Ammon's horn (tissue), 1 donor: Measurements from ENCODE around the gene BRAT1.
"Not testable (repeated sequence)": the region's sequence is repeated elsewhere in the genome, so short reads cannot be mapped to it uniquely, and the experiment has no call there.

Source experiments
- DNase-seq: peaks from one replicate; pipeline ENCODE4 v3.0.0-alpha.2; 2016; ENCODE audit warnings: low spot score

BRAT1 gene

DNA sequence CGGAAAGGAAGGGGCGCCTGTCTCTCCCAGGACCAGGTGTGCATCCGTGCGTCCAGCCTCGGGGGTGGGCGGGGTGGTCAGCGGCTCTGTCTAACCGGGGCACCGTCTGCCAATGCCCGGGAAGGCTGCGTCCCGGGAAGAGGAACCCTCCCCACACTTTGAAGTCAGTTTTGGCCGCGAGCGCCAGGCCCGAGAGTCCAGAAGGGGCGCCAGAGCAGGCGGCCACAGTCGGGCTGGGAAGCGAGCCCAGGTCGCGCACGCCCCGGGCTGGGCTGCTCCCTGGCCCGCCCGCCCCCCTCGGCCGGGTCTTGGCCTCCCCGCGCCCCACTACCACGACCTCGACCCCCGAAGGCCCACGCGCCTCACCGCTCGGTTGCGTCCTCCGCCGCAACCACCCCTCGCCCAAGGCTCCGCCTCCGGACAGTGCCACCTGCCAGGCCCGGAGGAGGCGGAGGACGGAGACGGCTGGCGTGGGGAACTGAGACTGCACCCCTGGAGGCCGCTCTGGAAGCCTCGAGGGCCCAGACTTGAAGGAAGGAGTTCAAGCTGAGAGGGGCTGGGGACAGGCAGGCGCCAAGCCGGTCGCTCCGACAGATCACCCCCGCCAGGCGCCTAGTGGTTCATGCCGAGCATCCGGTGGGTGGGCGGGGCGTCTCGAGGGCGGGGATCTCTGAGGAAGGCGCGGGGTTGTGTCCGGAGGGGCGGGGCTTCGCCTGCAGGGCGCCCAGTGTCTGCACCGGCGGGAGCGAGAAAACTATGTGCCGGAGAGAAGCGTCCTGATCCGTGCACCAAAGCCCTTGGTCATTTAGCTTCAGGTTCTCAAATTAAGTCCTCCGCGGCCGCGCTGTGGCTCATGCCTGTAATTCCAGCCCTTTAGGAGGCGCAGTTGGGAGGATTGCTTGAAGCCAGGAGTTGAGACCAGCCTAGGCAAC, at the start of gene BRAT1:
Gene BRAT1 (minus strand): TSS at position 404 of the 932 bp plus-strand sequence. CDS start 1,093 bp downstream, outside the sequence.
- peak; percentile 93 for DNase-seq

DNA sequence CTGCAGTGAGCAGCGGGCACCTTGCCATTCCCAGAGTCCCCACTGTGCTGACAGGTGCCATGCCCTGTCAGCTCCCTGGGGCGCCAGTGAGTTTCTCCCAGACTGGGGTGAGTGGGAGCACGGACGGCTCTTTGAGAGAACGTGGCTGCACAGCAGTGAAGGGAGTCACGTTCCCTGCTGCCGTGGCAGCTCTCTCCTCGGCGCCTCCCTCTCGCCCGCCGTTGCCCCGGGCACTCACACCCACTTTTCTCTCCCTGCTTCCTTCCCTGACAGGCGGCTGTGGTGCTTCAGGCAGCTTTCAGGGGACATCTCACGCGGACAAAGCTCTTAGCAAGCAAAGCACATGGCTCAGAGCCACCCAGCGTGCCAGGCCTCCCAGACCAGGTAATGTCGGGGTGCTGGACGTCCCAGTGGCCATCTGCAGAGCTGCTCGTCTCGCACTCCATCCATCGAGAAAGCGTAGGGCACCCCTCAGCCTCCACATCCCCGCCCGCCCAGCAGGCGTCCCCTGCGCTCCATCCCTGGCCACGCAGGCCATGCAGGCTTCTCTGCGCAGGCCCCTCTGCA, 49.4 kb upstream of the BRAT1 start:
- no peak for DNase-seq

DNA sequence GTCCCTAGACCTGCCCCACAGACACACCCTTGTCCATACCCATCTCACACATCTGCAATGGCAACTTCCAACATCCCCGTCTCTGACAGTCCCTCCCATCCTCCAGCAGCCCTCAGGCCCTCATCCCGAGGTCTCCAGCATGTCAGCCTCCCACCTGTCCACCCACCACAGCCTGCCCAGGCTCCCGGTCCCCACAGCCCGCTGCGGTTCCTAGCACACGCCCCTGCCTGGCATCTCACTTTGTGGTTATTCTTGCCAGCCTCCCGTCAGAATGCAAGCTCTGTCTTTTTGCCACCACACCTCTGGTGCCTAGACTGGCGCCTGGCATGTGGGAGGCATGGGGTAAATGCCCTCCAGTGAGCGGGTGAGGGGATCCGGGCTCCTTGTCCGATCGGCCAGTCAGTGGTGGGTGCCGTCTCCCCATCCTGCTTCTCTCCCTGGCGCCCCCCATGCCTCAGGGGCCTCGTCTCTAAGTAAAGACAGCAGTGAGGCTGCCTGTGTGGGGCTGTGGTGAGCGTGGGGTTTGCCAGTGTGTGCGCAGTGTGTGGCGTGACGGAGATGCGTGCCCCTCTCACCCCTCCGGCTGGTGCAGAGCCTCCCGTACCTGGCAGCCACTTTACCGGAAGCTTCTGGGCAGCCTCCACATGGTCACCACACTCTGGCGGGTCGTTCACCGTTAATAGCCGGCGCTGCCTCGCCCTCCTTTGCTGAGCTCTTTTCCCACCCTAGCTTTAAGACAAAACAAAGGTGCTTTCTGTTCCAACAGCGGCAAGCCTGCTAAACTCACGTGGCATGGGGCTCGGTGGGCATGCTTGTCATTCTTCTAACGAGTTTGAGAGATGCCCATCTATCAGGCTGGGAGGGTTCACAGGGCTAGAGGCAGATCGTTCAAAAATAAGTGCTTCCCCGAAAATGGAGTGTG, 48.0 kb upstream of the BRAT1 start:
- DNase-seq = no peak

DNA sequence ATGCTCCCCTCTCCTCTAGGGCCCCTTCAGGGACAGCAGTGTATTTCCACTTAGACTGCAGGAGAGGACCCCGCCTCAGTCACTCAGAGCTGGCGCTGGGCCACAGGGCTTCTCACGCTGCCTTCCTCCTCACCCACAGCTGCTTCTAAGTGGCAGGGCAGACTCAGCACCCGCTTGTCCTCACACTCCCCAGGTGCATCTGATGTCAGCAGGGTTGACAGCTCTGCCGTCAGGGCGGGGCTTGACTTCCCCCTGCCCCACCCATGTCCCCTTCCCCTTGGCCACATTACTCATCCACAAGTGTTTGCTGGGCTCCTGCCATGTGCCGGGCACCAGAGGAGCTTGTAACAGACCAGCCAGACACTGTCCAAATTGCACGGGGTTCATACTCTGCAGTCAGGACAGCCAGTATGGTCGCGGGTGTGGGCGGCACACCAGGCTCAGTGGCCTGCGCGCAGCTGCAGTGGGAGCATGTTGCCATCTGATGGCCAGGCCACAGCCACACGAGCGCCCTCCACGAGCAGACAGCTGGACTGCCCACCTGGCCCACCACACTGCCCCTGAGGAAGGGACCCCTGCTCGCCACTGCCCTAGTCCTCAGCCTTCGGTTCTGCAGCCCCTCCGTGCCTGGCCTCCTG, 47.2 kb upstream of the BRAT1 start:
- DNase-seq = no peak

DNA sequence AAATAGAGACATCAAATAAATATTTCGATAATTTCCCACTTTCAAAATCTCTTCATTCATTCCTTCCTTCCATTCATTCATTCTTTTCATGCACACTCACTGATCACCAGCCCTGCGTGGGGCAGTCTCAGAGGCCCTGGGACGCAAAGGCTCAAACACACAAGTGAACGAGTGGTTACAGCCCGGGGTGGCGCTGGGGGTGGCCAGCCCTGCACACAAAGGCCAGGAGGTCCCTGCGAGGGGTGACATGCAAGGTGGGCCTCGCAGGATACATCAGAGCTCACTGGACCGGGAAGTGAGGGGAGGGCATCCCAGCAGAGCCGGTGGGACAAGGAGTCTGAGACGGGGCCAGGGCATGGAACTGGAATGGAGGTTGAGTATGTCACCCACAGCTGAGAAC, 46.6 kb upstream of the BRAT1 start:
- DNase-seq = no peak

DNA sequence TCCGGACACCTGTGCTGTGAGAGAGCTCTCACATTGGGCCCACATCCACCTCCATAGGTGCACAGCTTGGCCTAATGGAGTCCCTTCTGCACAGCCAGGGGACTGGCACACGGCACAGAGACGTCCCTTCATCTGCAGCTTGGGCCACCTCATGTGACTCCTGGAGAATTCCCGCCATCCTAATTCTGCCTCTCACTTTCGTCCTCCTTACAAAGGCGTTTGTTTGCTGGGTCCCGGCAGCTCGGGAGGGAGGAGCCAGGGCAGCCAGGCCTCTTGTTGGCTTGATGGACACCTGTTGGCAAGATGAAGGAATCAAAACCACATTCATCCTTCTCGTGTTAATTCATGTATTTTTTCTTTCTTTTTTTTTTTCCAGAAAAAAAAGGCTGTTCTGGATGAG, 45.7 kb upstream of the BRAT1 start:
- DNase-seq = no peak

DNA sequence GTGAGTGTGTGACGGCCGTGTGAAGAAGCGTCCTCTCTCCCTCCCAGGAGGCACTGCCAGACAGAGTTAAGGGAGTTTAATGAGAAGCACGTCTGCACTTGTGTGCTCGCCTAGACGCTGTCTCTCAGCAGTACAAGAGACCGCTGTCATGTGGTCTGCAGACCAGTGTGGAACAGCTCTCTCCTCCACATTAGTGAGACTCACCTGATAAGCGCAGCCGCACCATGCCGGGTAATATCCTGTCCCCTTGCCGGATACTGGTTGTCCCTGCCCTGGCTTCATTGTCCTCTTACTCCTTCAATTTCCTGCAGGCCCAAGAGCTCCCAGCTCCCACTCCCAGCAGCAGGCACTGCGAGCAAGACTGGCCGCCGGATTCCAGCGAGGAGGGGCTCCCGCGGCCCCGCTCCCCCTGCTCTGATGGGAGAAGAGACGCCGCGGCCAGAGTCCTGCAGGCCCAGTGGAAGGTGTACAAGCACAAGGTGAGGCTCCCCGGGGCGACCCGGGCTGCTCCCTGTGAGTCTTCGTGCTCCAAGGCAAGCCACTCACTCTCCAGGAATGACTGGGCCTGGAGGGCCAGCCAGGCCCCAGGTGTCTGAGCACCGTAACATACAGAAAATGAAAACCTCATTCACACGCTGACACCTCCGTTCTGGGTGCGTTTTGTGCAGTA, 43.0 kb upstream of the BRAT1 start:
- DNase-seq = no peak

DNA sequence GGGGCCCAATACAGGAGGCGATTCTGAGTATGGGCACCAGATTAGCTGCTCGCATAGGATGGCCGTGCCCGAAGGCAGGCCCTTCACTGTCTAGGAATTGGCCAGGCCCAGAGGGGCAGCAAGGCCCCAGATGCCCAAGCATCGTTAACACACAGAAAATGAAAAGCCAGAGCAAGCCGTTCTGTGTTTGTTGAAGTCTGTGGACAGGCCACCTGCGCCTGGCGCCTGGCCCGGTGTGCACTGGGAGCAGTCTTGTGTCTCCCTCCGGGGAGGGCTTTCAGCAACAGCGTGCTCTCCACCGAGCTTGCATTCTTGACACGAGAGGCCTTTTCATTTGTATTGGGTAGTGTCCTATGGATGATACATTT, 41.9 kb upstream of the BRAT1 start:
- no peak for DNase-seq

DNA sequence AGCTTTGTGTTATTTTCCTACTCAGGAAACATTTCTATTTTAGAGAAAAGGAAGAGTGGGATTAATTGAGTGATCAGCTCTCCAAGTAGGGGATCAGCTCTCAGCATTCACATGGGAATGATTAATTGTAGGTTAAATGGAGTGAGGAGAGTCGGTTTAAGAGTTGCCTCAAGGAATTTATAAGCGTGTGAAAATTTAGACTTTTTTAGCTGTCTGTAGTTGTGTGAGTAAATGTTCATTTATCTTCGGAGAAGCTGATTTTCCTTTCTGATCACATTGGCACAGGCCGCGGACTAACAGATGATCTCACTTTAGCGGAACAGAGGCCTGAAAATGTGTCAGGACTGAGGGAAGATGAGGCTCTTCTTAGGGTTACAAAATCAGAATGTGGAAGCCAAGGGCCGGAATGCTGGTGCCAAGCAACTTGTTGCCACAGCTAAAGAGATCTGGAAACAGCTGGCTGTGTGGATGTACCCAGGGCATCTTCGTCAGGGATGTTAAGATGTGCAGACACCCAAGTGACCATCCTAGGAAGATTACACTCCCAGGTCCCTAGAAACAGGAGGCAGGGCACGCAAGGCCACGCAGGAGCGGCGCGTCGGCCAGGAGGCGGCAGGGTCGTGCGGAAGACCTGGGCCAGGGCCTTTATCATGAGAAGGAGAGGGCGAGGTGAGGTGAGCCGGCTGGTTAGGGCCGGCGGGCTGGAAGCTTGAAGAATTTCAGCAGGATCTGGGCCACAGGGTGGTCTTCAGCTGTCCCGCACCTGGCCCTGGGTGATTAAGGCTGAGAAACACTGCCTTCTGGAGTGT, 41.3 kb upstream of the BRAT1 start:
- no peak for DNase-seq

DNA sequence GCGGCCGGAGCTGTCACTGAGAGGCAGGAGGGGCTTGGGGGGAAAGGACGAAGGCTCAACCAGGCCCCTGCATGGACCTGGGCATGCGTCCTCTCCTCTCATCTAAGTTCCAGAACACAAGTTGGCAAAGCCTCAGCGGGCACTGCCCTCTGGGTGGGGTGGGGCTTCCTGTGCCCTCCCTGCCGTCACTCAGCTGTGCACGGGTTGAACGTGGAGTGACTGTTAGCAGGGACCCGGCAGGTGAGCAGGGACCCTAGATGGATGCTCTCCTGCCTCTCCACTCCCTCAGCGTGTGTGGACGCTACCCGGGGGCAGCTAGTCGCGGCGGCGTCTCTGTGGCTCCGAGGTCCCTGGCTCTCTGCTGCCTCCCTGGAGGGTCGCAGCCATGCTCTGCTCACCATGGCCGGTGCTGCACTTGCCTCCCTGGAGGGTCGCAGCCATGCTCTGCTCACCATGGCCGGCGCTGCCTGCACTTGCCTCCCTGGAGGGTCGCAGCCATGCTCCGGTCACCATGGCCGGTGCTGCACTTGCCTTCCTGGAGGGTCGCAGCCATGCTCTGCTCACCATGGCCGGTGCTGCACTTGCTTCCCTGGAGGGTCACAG, 40.0 kb upstream of the BRAT1 start:
- DNase-seq = no peak

DNA sequence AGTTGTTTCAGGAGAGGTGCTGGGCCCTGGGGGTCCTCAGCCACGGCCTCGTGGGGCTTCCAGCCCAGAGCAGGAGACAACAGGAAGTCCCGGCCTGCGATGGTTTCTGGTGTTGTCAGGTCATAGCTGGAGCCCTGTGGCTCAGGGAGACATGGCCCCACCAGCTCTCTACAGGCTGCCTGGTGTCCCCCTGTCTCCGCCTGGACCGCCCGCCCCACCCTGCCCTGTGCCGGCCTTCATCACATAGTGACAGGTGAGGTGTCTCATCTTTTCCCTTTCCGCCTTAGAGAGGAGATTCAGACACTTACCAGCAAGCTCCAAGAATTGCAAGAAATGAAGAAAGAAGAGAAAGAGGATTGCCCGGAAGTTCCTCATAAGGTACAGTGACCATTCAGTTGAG, 39.3 kb upstream of the BRAT1 start:
- no peak for DNase-seq

DNA sequence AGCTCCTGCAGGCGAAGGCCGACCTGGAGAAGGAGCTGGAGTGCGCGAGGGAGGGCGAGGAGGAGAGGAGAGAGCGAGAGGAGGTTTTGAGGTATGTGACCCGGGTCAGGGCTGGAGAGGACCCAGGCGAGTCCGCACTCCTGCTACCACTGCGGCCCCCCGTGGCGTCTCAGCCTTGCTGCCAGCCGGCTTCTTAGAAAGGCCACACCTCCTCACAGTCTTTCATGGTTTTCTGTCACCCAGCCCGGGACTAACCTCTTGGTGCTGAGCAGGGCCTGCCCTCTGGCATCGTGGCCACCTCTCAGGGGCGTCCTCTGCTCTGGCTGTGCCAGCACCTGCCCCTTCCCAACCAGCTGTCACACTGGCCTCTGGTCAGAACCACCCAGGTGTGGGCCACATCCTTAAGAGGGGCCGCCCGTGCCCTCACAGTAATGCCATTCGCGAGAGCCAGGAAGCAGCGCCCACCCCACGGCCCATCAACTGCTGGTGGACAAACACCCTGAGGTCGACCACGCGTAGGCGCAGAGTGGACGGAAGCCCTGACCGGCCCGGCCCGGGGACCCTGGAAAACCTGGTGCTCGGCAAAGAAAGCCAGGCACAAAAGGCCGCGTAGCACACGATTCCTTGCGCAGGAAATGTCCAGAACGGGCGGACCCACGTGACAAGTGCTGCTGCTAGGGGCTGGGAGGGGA, 37.9 kb upstream of the BRAT1 start:
- DNase-seq = no peak

DNA sequence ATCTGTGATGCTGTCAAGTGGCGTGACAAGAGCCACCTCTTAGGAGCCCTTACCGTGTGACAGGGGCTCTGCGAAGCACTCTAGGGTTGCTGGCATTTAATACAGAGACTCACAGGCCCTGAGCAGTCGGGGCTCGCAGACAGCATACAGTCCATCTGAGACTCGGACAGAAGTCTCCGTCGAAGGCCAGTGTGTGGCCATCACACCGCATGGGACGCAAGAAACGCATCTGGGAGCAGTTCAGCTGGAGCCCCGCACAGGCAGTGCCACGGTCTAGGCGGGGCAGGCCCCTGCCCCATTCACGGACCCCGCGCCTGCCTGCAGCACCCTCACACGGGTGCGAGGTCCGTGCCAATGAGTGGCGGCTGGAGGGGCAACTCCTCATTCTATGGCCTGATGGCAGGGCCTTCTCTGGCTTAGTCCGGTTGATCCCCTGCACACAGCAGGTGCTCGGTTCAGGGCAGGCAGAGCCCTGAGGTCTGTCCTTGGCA, 37.1 kb upstream of the BRAT1 start:
- DNase-seq = no peak

DNA sequence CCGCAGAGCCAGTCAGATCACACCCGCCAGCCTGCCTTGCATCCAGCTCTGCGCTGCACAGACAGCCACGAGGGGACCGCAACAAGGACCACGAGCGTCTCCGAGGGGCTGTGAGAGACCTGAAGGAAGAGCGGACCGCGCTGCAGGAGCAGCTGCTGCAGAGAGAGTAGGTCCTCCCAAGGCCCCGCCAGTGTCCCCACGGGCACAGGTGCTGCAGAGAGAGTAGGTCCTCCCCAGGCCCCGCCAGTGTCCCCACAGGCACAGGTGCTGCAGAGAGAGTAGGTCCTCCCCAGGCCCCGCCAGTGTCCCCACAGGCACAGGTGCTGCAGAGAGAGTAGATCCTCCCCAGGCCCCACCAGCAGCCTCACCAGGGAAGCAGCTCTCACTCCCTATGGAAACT, 34.6 kb upstream of the BRAT1 start:
- DNase-seq = not testable (repeated sequence)

DNA sequence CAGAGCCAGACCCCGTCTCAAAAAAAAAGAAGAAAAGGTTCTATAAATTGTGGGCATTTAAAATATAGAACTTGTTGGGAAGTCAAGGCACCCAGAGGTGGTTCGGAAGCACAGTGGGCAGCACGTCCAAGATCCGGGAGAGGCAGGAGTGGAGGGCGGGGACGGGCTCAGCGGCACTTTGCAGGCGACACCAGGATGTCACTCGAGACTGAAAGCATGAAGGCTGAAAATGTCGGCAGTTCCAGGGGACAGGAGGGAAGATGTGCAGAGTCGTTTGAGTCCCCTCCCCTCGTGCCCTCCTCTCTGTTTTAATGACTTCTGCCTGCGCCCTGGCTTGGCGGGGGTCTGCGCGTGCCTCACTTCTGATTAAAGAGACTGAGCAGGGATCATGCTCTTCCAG, 34.0 kb upstream of the BRAT1 start:
- DNase-seq = no peak

DNA sequence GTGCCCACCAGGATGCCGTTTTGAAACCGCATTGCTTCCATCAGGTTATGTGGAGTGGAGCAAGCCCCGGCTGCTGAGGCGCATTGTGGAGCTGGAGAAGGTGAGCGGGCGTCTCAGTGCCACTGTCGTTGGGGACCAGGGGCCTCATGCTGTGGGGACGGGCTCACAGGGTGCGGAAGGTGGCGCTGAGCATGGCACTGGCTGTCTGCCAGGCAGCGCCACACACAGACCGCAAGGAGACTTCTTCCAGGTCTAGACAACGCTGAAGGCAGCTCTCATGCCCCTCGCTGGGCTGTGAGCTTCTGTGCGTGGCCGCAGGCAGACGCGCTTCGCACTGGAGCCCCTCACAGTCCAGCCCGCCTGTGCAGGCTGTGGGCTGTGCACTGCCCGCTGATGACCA, 32.5 kb upstream of the BRAT1 start:
- DNase-seq = no peak

DNA sequence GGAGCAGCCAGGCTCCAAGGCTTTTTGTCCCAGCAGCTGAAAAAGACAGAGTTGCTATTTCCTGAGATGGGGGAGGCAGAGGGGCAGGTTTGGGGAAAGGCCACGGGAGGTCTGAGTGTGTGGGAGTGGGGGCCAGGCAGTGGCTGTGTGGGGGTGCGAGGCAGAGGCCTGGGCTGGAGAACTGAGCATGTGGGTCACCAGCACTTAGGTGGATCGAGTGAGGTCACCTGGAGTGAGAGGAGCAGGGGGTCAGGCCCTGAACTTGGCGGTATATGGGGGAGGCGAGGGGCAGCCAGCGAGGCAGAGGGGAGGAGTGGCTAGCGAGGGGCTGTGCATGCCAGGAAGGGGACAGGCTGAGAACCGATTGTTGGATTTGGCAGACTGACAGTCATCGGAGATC, 31.8 kb upstream of the BRAT1 start:
- DNase-seq = no peak

DNA sequence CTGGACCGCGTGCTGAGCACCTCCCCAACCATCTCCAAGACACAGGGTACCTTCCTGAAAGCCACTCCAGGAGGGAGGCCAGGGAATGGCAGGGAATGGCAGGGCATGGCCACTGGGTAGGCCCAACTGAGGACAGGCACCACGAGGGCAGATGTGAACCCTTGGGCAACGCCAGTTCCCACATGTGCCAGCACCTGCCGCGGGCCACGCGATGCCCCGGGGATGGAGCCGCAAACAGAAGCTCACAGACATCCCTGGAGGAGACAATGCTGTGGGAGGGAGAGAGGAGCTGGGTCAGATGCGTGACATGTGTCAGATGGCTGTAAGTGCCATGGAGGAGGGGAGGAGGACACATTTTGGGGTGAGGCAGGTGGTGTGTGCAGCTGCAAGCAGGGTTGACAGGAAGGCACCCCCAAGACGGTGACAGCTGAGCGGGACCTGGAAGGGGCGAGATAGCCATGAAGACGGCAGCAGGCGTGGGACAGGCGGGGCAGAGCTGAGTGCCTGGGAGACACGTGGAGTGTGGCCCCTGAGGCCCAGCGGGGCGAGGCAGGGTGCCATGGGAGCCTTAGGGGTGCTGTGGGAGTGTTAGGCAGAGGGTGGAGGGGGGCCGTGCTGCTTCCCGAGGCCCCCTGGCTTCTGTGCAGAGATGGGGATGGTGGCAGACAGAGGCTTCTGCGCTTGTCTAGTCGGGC, 31.1 kb upstream of the BRAT1 start:
- no peak for DNase-seq

DNA sequence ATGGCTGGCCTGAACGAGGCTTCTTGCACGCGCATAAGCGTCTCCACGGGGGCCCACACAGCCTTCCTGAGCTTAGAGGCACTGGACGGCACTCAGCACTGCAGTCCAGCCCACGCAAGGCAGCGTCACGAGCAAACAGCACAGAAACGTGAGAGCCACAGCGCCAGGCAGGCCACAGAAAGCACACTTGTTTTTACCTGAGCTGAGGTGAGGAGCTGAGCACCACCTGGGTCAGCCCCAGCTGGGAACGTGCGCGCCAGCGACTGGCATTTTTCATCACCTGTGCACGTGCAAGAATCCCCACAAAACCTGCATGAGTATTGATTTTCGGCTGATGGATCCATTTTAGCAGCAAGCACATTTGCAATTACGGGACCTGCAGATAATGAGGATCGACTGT, 30.1 kb upstream of the BRAT1 start:
- no peak for DNase-seq
